HL-60/S4 treated with retinoic acid at 250 ng/mL for 4 days and 3 days (cell line): ENCODE measurements around the gene BLMH.

Experiments used
- in situ Hi-C: fragments of 300-500 bp; cut with MboI; formaldehyde crosslinking; loops from 2 replicates; pipeline ENCODE4 v1.7.0; 2022; ENCODE audit warnings: low sequenced_read_pairs

Gene BLMH, protein sequence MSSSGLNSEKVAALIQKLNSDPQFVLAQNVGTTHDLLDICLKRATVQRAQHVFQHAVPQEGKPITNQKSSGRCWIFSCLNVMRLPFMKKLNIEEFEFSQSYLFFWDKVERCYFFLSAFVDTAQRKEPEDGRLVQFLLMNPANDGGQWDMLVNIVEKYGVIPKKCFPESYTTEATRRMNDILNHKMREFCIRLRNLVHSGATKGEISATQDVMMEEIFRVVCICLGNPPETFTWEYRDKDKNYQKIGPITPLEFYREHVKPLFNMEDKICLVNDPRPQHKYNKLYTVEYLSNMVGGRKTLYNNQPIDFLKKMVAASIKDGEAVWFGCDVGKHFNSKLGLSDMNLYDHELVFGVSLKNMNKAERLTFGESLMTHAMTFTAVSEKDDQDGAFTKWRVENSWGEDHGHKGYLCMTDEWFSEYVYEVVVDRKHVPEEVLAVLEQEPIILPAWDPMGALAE

DNA sequence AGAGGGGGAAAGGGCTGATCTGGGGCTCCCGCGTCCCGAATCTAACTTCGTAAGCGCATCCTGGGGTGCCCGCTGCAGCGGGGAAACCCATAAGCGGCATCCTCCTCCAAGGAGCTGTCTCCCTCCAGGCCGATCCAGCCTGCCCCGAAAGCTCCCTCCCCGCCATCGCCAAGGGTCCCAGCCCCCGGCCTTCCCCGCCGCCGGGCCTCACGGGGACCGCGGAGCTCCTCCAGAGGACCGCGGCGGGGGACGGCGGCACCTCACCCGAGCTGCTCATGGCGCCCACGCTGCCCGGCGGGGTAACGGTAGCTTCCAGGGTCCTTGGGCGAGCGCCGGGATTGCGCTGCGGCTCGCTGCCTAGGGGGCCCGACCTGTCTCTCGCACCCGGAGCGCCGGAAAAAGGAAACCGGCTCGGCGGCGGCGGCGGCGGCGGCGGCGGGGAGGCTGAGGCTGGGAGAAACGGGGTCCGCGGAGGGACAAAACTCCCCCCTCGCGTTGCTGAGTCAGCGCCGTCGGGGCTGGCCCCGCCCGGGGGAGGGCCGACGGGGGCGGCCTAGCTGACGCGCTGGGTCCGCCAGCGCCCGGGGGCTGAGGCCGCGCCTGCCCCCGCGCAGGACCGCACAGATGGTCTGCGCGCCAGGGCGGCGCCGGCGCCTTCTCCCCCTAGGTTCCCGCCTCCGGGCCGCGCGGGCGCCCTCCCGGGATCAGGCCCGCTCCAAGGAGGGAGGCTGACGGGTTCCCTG lies at the start of gene BLMH:
Gene BLMH, minus strand, starts transcription at position 402 of the 743 bp plus-strand sequence. Its CDS starts 125 bp downstream, at position 277.
- in situ Hi-C loops: no loop called here

DNA sequence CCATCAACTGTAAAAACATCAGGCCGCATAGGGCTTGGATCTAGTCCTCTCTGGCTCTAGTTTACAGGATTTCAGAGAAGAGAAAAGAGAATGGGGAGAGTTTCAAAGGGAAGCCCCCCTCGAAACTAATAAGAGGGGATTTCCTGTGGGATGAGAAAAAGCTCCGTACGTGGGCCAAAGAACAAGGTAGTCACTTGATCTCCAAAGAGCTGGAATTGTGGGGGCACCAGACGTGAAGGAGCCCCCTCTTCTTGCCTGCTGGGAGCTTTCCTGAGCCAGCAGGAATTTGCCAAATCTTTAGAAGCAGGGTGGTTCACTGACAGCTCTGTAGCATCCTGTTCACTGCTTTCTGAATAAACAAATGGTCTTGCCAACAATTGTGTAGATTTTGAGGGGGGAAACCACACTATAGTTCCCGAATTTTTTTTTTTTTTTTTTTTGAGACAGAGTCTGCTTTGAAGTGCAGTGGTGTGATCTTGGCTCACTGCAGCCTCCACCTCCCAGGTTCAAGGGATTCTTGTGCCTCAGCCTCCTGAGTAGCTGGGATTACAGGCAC lies 49.1 kb upstream of the BLMH start:
- in situ Hi-C loops: loop anchor here (10.0 to 25.0 kb wide), 2 partner anchors 216 to 371 kb away; no protein-coding TSS in a partner anchor

GRCh38 chr17:30339086-30339485 lies 47.3 kb upstream of the BLMH start:
- in situ Hi-C loops: loop anchor here (25.0 kb wide), 1 partner anchor 373 kb away; no protein-coding TSS in a partner anchor

- in situ Hi-C loops: loop anchor here (25.0 kb wide), 1 partner anchor 375 kb away; no protein-coding TSS in a partner anchor
These were observed 45.8 kb upstream of the BLMH start for GRCh38 chr17:30337393-30337999.

DNA sequence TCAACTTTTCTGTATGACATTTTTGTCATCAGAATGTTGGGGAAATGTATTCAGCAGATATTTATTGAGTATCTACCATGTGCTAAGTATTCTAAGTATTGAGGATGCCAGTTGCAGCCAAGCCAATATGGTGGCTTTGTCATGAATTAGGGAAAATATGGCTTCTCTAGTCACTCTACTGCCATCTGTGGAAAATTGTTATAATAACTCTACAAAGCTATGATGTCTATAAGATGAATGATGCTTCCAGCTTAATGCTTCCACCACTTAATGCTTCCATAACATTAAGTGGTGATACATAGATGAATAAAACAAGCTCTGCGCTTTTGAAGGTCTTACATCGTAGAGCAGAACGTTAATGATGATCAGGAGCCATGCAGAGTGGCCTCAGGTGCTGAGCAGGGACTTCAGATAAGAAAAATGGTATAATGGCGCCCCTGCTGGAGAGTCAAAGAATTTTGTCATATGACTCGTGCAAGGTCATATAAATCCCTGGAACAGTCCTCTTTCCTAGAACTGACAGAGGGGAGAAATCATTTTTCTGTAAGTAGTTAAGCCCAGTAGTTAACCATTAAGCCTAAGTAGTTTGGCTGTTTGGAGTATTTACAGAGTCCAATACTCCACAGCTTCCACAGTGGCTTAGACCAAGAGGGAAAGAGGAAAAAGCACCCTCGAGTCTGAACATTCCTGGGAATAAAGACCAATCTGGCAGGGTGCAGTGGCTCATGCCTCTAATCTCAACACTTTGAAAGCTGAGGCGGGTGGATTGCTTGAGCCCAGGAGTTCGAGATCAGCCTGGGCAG lies 44.8 kb upstream of the BLMH start:
- in situ Hi-C loops: loop anchor here (25.0 kb wide), 1 partner anchor 376 kb away; no protein-coding TSS in a partner anchor

DNA sequence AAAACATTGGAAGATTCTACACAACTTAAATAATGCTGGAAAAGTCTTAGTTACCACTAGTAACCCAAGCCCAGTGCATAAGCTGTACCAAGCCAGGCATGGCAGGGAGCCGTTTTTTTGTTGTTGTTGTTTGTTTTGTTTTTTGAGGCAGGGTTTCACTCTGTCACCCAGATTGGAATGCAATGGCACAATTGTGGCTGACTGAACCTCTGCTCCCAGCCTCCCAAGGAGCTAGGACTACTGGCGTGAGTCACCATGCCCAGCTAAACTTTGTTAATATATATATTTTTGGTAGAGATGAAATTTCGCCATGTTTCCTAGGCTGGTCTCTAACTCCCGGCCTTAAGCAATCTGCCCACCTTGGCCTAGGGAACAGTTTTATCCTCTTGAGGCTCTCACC lies 42.7 kb upstream of the BLMH start:
- in situ Hi-C loops: loop anchor here (25.0 kb wide), 1 partner anchor 378 kb away; no protein-coding TSS in a partner anchor

DNA sequence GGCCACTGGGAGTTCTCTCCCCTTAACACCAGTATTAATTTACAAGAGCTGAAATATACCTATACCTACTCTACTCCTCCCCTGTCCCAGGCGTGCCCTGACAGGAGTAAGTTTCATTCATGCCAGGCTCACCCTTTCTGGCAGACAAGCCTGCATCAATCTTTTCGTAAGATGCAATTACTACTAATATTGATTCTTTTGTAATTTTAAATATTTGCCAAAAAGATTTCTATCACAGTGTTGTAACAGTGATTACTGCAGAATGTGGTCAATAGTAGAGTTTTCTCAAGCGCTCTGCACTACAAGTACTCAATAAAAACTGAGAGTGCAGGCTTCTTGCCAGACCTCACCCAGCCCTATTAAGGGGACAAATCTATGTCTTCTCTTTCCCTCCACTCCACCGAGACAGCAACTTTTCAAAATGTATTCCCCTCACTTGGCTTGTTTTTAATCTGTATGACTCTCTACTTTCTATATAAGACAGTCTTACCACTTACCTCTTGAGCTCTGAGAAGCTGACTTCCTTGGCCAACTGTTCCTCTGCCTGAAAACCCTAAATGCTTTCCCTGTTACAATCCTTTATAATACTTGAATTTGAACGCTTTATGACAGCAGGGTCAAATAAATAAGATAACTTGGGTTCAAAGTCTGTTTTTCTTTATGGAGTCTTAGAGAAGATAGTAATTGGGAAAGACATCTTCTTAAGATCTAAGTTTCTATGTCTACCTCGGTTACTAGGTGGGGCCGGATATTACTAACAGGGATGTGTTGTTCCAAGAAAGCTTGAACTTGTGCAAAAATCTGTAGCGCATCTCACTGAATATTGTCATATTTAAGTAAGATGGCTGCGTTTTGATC lies 42.0 kb upstream of the BLMH start, which contains the start of gene TMIGD1:
Gene TMIGD1, minus strand, starts transcription at position 555 of the 858 bp plus-strand sequence. CDS start 1,924 bp downstream, outside the sequence.
- in situ Hi-C loops: loop anchor here (25.0 kb wide), 1 partner anchor 379 kb away; no protein-coding TSS in a partner anchor

GRCh38 chr17:30332057-30332542 lies 40.4 kb upstream of the BLMH start:
- in situ Hi-C loops: loop anchor here (25.0 kb wide), 1 partner anchor 380 kb away; no protein-coding TSS in a partner anchor

DNA sequence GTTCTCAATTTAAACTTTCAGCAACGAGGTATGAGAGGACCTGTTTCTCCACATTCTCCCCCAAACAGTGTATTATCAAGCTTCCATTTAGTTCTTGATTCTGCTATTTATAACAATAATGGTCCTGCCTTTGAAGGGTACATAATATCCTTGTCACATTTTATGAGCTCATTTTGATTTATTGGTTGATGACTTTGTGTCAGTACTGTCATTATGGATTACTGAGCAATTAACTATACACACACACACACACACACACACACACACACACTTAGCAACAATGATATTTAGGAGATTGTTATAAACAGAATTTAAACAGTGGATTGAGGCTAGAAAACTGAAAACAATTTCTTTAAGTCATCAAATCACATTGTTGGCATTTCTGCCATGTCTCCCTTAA lies 35.1 kb upstream of the BLMH start:
- in situ Hi-C loops: loop anchor here (25.0 kb wide), 1 partner anchor 385 kb away; no protein-coding TSS in a partner anchor

DNA sequence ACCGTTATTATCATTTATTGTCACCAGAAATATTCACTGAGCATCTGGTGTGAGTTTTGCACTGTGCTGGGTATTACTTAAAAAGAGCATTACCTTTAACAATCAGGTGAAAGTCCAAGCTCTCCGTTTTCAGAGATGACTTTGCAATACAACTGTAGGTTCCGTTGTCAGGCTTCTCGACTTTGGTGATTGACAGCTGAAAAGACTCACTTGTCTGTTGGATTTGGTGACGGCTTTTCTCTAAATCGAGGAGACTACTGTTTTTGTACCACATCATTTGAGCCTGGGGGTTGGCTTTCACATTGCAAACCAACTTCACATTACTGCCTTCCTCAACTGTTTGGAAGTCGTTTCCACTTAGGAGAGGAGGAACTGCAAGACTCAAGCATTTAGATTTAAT lies 33.0 kb upstream of the BLMH start:
- in situ Hi-C loops: loop anchor here (25.0 kb wide), 1 partner anchor 388 kb away; no protein-coding TSS in a partner anchor

DNA sequence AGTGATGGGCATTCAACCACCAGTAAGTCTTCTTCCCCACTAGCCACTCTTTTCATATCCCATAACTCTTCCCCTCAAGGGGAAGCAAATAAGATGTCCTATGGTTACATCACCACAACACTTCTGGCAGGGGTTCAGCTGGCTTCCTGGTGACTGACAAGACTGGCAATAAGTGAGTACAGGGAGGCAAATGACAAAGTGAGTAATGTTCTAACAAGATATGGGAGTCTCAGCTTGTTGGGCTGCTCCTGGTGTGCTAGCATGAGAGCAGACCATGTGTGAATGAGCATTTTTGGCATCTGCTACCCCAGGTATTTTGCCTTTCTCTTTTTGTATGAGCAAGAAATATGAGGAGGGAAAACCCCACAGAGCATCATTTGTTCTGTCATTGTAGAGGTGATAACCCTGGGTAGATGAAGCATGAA lies 32.2 kb upstream of the BLMH start:
- in situ Hi-C loops: no loop called here

DNA sequence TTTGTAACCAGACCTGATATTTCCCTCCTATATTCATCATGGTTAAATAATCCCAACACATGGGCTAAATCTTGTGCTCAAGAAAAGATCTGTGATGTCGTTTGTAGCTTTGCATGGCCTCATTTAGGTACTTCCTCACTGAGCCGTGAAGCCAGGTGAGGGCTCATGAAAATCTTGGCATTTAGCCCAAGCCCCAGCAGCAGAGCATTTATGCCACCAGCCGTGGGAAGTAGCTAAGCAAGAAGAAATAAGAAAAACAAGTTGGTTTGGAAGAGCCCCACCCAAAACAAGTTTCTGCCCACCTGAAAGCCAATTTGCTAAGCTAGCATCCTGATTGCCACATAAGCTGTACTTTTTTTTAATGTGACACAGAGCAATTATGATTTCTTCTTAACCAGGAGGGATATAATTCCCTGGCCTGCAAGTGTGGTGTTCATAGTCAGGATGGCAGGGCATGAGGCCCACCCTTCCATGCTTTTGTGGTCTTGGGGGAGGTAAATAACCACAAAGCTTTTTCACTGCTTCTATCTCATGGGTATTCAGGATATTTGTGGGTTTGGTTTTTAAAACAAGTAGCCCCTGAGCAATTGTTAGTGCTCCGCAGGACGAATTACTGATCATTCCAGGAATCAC lies 31.6 kb upstream of the BLMH start:
- in situ Hi-C loops: no loop called here

GRCh38 chr17:30321314-30321713 lies 29.6 kb upstream of the BLMH start:
- in situ Hi-C loops: no loop called here

GRCh38 chr17:30318155-30318554 lies 26.4 kb upstream of the BLMH start:
- in situ Hi-C loops: no loop called here

DNA sequence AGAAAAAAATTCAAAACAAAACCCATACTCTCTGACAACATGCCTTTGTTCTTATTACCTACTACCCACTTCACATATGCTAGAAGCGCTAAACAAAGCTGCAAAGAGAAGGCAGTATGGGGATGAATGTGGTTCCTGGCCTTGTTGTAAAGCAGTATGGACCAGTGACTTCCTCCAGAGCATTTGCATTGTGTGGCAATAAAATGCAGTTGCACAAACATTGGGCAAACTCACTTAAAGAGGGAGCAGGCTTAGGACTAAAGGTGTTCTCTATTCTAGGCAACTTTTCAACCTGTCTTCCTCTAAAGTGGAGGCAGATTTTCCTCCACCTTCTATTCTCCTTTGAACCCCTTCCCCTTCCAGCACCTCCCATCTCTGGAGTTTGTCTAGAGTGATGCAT lies 25.0 kb upstream of the BLMH start:
- in situ Hi-C loops: no loop called here

GRCh38 chr17:30315106-30315505 lies 23.4 kb upstream of the BLMH start:
- in situ Hi-C loops: no loop called here

GRCh38 chr17:30314474-30314873 lies 22.7 kb upstream of the BLMH start:
- in situ Hi-C loops: no loop called here

DNA sequence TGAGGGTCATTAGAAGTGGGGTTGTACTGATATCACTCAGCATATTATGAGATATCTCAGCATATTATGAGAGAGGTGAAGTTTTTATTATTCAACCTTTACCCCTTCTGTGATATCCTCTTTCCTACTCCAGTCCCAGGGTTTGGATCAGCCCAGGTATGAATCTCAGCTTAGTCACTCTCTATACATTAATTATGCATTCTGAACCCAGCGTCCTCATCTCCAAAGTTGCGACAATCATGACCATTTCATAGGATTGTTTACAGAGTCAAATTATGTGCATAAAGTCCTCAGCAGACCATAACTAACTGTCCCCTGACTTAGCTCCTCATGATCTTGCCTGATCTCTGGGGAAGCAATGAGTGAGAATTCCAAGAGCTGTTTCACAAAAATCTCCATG lies 20.5 kb upstream of the BLMH start:
- in situ Hi-C loops: no loop called here
